G401.6 (cell line): ENCODE results near the gene CDKN2AIPNL.

Experiments used
- FAIRE-seq: peaks from 2 replicates; lab custom pipeline; 2012; peaks lifted over from hg19 to GRCh38; lab: Jason Lieb, UNC

The CDKN2AIPNL gene, protein sequence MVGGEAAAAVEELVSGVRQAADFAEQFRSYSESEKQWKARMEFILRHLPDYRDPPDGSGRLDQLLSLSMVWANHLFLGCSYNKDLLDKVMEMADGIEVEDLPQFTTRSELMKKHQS

DNA sequence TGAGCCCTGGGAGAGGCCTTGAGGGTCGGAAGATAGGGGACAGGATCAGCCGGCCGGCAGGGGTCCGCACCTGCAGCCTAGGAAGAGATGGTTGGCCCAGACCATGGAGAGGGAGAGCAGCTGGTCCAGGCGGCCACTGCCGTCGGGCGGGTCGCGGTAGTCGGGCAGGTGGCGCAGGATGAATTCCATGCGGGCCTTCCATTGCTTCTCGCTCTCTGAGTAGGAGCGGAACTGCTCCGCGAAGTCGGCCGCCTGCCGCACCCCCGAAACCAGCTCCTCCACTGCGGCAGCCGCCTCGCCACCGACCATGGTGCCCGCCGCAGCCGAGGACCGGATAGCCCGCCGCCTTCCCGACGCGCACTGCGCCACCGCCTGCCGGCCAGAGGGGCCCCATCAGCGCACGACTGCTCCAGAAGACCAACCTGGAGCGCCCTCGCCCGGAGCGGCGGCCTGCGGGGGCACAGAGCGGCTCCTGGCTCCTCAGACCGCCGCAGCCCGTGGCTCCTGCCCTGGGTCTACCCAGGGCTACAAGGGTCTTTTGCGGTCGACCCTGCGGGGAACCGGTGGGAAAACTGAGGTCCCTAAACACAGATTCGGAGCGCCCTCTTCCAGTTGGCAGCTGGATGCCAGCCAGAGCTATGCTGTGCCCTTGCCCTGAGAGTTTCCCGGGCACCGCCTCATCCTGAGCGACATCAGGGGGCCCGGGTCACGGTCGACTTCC, at the start of gene CDKN2AIPNL:
CDKN2AIPNL (minus strand) TSS at position 336 of the 721 bp plus-strand sequence; CDS start at position 309, 27 bp downstream.
- no peak for FAIRE-seq

DNA sequence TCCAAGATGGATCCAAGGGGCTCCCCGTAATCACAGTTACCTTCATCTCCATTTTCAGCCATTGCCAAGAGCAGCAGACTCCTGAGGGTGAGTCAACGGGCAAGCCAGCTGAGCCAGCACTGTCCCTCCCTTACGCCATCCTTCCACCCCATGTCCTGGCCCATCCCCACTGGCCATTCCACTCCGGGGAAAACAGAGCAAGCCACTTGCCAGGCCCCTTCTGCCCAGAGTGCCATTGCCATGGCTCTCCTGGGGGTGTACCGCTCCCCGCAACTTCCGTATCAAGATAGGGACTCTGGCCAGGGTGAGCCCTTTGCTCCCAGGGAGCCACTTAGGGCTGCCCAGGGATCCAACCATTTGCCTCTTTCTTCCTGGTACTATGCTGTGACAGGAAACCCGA, 48.9 kb upstream of the CDKN2AIPNL start:
- no peak for FAIRE-seq

DNA sequence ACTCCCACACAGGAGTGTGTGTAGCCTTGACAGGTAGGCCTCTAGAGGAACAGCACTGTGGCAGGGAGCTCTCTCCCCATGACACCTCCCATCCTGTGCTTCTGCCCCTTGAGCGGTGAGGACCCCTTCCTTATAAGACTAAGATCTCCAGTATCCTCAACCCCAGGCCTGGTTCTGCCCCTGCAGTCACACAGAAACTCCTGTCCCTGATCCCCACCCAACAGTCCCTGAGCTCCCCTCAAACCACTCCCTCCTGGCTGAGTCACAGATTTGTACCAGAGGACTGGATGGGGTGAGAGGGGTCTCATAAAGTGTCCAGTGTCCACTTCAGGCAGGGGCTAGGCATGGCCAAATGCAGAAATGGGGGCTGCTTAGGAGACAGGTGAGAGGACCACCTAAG, 47.8 kb upstream of the CDKN2AIPNL start:
- FAIRE-seq, result no peak

DNA sequence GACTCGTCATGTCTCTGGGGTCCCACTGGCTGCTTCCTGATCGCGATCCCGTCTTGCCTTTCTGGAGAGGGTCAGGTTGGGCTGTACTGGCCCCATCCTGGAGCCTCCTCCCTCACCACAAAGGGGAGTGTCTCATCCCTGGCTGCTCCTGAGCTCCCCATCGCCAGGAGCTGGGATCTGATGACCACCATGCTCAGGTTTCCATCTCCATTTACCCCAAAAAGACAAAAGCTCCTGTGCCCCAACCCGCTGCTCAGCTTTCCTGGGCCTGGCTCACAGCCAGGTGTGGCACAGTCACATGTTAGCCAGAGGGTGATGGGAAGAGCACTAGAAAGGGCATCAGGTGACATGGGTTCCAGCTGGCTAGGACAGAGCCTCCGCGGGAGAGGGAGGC, 47.3 kb upstream of the CDKN2AIPNL start:
- no peak for FAIRE-seq

DNA sequence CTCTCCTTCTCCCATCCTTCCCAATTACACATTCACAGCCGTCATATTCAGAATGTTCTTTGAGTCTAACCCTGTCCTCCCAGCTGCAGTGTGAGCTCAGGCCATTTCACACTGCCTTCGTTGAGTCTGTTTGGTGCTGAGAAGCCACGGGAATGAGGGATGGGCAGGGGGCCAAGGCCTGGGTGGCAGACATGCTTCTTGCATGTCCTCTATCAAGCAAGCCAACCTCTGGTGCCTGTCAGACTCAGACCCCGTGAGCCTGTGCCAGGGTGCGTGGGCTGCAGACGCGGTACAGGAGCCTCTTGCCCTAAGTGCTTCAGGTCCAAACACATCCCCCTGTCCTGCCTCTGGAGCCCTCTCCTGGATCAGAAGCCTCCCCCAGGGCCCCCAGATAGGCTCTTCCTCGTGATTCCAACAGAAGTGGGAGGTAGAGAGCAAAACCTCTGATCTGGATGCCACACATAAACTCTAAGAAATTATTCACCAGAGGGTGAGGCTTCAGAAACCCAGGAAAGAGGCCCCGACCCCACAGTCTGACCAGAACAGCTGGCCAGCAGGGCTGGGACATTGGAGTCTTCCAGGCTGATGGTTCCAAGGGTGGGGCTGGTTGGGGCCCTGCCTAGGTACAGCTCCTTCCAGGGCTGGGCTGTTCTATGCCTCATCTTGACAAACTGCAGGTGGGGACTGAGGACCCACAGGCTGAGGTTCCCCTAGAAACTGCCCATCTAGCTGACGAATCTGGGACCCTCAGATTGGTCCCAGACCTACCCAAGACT, 46.7 kb upstream of the CDKN2AIPNL start:
- no peak for FAIRE-seq

DNA sequence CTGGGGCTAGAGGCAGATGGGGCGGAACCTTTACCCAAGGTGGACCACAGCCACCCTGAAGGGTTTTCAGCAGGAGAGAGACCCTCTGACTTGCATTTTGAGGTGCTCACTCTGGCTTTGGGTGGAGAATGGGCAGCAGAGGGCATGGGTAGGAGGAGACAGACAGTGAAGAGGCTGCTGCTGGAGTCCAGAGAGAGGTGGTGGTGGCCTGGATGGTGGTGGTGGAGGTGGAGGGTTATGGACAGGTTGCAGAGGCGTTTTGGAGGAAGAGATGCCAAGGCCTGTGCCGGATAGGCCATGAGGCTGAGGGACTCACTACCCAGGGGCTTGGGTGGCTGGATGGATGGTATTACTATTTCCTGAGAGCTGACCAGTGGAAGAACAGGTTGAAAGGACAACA, 46.1 kb upstream of the CDKN2AIPNL start:
- no peak for FAIRE-seq

DNA sequence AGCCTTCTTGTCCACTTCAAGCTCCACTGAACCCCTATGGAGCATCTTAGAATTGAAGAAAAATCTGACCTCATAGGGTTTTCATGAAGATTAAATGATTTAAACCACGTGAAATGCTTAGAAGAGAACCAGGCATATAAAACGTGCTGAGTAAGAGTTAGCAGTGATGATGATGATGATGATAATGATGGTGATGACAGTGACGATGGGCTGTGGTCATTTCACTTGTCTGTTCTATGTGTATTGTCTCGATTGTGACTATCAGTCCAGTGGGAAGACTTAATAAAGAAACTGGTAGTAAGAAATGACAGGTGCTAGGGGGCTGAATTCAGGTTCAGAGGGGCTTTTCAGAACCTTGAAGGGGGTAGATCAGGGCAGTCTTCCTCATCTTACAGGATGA, 45.1 kb upstream of the CDKN2AIPNL start:
- FAIRE-seq, result no peak

DNA sequence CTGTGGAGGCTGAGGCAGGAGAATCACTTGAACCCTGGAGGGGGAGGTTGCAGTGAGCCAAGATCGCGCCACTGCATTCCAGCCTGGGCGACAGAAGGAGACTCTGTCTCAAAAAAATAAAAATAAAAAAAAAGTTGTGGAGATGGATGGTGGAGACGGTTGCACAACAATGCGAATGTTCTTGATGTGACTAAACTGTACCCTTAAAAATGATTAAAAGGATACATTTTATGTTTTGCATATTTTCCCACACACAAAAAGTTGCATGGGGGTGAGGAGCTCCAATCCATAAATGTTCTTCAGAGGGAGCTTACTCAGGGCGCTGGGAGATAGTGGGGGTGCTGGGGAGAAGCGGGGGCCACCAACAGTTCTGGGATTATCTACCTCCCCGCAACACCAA, 43.8 kb upstream of the CDKN2AIPNL start:
- no peak for FAIRE-seq

DNA sequence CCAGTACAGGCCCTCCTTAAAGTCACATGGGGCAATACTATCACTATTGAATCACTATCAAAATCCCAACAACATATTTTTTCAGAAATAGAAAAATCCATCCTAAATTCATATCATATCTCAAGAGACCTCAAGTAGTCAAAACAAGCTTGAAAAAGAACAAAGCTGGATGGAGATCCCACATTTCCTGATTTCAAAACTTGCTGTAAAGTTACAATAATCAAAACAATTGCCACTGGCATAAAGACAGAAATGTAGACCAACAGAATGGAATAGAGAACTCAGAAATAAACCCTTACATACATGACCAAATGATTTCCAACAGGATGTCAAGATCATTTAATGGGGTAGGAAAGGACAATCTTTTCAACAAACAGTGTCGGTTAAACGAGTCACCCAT, 41.3 kb upstream of the CDKN2AIPNL start:
- no peak for FAIRE-seq

DNA sequence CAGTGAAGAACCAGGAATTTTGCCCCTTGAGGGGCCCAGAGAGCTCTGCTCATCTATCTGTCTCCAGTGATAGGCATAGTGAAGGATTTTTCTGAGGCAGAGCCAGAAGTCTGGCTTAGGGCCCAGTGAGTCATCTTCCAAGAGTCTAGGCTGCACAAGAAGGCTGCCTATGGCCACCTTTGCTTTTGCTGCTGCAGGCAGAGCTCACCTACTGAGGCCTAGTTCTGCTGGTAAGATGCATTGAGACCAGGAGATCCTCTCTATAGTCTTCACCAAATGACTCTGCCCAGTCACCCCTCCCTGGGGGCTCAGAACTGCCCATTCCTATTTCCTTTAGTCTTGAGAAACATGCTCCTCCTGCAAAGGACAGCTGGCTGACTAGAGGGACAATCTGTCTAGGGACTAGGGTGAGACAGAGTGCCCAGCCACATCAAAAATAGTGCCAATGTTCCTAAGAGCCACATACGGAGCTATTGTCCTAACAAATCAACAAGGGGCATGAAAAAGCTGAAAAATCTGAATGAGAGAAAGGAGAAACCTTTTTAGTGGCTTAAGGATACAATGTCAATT, 40.3 kb upstream of the CDKN2AIPNL start:
- no peak for FAIRE-seq

DNA sequence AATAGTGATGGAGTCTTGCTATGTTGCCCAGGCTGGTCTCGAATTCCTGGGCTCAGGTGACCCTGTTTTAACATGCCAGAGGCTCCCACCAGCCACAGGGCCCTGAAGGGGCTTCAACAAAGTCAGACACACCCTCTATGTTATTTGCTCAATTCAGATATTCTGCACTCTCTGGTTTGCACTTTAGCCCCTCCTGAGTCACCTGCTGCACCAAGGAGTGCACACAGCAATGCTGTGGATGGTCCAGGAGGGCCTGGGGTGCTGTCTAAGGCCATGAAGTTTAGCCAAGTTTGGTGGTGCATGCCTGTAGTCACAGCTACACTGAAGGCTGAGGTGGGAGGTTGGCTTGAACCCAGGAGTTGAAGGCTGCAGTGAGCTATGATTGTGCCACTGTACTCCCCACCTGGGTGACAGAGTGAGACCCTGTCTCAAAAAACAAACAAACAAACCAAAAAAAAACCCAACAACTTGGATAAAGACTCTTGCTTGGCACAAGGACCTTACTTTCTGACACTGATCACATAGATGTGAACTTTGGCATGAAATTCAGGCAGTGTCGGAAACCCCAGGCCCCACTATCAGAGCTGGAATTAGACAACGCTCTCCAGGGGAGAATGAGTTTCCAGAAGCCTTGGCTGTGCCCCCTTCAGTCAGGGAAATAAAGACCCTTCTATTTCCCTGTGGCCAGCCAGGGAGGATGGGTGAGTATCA, 39.7 kb upstream of the CDKN2AIPNL start:
- FAIRE-seq, result no peak

DNA sequence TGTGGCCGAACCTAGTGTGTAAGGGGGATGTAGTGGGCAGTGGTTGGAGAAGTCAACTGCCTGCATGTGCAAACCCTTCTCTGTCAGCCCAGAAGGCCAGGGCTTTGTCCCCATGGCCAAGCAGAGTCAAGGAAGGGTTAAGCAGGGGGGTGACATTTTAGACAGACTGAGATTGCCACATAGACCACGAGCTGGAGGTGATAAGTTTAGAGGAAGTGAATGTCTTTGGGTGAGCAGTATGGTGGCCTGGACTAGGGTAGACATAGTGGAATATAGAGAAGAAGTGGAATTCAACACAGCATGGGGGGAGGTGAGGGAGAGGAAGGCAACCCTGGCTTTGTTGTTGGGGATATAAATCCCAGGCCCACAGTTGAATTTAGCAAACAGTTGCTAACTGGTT, 38.7 kb upstream of the CDKN2AIPNL start:
- FAIRE-seq, result no peak

DNA sequence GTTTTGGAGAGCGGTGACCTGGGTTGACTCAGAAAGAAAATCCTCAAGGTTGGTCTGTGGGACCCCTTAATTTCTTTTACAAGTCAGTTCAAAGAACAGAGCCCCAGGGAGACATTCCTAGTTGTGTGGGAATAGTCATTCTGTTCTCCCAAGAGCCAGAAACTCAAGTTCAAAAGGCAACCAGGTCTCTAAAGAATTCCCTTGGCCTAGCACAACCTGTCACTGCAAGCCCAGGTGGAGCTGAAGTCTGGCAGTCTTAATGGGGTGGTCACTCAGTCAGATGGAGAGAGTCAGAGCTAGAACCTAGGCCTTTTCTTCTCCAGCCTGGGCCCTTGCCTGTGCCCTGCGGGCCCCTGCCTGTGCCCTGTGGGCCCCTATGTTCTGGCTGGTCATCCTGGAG, 37.5 kb upstream of the CDKN2AIPNL start:
- no peak for FAIRE-seq

DNA sequence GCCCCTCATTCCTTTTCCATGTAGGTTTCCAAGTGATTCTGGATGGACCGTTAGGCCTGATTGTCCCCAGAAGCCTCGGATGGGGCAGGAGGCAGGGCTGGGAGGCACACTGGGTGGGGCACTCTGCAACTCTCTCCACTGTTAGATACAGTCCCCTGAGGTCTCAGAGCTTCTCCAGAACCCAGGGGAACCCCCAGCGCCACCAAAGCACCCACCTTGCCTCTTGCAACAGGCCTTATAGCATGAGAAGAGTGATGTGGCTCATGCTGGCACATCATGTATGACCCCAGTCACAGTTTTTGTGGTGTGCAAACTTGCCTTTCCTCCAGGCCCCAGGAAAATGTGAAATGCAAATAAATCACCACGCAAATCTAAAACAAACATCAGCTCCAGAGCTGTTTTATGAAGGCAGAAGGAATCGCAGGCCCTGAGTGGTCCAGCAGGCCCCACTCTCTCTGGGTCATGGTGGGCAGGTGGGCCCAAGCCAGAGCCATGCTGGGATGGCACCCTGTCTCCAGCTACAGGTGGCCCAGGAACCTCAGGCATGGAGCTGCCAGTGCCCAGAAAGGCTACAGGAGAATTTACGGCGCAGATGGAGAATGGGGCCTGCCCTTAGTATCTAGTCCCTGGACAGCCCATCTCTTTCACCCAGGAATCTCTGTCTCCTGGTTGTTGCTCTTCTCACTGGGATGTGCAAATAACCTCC, 36.3 kb upstream of the CDKN2AIPNL start:
- no peak for FAIRE-seq

DNA sequence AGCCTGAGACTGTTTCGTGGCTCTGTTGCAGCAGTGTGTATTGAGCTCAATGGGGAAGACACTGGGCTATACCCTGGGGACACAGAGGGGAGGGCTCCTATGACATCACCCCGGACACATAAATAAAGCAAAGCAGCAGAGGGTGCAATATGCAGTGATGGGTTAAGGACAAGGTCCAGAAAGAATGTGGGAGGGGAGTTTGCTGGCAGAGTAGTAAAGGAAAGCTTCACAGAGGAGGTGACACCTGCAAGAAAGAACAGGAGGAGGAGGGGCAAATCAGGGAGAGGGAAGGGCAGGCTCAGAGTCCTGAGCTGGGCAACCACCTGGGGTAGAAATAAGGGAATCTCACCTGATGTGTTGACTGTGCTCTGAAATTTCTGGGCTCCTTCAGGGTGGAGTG, 35.3 kb upstream of the CDKN2AIPNL start:
- FAIRE-seq, result no peak

DNA sequence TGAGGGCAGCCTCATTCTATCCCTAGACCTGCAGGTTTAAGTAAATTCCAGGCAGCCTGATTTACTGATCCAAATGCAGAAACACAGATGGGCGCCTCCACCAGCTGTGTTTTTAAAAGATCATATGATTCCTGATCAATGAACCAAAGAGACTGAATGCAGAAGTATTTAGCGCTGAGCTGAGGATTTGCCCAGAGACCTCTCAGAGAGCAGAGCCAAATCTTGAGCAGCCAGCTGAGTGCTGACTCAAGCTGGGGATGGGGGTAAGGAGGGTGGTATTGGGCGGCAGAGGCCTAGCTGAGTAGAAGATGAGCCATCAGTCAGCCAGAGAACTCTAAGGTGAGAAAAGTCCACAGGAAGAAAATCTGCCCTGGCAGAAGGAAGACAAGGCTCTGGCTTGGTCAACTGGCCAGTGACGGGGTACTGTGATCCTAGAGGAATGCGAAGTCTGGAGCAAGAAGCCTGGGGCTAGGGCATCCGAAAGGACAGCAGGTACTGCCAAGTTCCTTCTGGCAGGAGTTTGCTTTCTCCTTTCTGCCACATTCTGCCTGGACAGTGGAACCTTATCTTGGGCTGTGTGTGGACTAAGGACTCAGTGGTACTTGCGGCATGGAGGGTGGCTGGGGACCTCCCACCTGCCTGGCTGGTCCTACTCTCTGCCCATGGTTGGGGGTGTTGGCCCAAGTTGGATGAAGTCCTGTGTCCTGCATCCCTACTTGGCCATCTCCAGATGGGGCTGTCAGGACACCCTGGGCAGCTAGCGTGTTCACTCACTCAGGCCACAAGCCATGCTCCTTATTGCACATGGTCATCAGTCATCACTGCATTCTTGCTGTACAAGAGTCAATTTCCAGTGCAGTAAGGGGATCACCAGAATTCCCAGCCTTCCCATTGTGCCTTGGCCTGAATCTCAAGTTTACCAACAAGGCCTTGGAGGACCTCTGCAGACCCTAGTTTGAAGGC, 34.5 kb upstream of the CDKN2AIPNL start:
- FAIRE-seq, result no peak

DNA sequence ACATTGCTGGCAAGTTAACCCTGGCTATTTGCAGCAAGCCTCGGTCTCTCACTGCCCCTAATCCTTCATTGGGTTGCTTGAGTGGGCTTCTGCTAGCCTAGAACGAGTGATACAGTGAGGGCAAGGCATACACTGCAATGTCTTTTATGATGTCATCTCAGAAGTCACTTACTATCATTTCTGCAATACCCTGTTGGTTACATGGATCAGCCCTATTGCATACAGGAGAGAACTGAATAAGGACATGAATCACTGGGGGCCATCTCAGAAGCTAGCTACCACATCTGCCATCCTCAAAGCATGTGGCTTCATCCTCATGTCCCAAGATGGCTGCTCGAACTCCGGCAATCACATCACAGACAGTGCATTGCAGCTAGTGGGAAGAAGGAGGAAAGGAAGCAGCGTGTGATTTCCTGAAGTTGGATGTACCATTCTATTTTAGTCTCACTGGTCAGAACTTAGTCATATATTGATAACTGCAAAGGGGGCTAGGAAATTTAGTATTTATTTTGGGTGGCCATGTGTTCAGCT, 33.3 kb upstream of the CDKN2AIPNL start:
- FAIRE-seq, result no peak

DNA sequence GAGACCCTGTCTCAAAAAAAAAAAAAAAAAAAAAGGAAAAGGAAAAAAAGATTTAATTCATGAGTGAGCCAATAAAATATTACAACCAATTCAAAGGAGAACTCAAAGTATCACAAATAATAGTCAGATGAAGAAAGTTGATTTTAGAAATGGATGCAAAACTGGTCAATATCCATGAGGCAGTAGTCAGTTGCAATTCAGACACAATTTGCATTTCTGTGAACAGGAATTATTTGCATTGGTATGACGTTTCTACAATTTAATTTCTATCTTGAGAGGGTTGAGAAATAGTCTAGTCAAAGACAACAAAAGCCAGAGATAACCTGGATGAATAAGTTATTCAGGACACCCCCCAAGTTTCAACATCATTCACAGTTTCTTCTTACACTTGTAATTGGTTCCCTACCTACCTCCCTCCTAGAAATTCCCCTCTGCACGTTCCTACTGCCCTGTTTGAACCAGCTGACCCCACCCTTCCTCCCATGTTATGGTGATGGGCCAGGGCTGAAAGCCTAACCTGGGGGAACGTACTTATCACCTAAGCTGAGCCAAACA, 28.6 kb upstream of the CDKN2AIPNL start:
- no peak for FAIRE-seq

DNA sequence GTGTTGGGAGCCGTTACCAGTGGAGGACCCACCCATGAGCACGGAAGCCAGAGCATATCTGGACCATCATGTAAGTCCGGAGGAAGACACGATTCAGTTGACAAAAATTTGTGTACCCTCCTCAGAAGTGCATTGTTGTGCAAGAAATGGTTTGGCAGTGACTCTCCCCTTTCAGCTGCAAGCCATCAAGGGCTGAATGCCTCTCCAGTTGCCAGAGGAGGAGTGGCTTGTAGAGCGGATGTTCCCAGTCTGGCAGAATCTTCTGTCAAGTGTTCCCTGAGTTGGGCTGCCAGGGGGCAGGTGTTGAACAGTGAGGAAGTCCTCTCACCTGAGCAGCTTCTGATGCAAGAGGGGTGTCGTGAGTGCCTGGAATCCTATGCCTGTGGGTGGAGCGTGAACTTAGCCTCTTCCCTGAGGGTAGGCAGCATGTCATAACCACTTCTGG, 27.6 kb upstream of the CDKN2AIPNL start:
- FAIRE-seq, result no peak

DNA sequence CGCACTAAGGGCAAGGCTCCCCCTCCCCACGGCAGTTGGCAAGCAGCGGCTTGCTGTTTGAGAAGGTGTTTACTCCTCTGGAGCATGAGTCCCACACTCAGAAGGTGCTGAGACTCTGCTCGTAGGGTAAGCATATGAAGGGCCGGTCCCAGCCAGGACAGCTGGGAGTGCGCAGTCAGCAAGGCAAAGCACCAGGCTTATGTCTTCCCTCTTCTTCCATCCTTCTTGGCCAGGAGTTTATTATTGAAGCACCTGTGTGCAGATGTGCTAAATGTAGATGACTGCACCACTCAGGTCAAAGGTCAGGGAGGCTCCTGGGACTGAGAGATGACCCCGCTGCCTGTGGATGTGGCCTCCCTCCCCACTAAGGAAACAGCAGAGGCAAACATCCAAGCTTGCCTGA, 27.0 kb upstream of the CDKN2AIPNL start:
- no peak for FAIRE-seq
